GM21381 (cell line): ENCODE data around the gene FAM162A.
"Not testable (repeated sequence)": the region's sequence is repeated elsewhere in the genome, so short reads cannot be mapped to it uniquely, and the experiment has no call there.

Experiments
- ATAC-seq: cut with Tn5 transposase; IDR thresholded peaks from one replicate; pipeline ENCODE4 v1.9.1; 2021; ENCODE audit warnings: mild to moderate bottlenecking, moderate library complexity; ENCODE audit not compliant: unreplicated experiment

The FAM162A gene, protein sequence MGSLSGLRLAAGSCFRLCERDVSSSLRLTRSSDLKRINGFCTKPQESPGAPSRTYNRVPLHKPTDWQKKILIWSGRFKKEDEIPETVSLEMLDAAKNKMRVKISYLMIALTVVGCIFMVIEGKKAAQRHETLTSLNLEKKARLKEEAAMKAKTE

DNA sequence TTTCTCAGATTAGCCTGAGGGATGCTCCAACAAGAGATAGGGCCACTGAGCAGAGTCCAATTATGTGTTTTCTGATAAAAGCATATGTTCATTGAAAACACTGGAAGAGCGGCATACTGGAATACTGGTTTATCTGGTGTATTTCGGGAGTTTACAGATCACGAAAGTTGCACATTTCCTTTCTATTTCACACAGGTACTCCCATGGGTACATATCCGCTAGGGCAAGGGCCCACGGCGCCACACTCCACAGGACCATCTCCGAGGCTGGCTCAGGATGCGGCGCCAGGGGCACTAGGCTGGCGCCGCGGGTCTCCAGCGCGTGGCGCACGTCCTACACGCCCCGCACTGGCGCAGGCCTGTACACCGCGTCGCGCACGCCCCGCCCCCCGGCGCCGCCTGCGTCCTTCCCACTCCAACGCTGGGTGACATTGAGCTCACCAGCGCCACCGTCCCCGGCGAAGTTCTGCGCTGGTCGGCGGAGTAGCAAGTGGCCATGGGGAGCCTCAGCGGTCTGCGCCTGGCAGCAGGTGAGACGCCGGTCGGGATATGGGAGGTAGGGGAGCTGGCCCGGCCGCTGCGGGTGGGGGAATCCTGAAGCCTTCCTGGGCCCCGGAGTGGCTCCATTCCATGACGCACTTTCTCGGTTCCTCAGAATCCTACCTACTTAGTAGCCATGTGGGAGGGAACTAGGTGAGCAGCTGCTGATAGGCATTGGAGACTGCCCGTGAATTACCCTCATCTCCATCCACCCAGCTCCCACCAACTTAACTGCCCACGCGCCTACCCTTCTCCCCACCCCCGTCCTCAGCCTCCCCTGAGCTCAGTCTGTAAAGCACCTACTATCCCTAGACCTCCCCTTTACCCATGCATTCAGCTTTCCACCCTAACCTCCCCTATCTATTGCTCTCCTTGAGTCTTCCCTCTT, at the start of gene FAM162A:
Gene FAM162A, plus strand, starts transcription at position 412 of the 927 bp plus-strand sequence. Its CDS starts 84 bp downstream, at position 496.
- ATAC-seq: peak; percentile 91

DNA sequence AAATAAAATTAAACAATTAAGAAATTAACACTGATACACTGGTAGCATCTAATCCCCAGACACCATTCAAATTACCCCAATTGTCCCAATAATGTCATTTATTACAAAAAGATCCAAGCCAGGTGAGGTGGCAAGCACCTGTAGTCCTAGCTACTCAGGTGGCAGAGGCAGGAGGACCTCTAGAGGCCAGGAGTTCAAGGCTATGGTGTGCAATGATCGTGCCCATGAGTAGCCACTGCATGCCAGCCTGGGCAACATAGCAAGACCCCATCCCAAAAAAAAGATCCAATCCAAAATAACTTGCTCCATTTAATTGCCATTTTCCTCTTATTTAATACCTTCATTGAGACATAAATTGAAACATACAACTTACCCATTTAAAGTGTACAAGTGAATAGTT, 41.2 kb upstream of the FAM162A start:
- ATAC-seq: no peak

DNA sequence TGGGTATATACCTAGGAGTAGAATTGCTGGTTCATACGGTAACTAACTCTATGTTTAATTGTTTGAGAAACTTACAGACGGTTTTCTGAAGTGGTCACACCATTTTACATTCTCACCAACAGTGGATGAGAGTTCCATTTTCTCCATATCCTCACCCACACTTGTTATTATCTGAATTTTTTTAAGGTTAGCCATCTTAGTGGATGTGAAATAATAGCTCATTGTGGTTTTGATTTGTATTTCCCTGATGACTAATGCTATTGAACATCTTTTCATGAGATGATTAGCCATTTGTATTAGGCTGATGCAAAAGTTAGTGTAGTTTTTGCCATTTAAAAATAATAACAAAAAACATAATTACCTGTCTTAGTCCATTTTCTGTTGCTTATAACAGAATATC, 40.3 kb upstream of the FAM162A start:
- no peak for ATAC-seq

DNA sequence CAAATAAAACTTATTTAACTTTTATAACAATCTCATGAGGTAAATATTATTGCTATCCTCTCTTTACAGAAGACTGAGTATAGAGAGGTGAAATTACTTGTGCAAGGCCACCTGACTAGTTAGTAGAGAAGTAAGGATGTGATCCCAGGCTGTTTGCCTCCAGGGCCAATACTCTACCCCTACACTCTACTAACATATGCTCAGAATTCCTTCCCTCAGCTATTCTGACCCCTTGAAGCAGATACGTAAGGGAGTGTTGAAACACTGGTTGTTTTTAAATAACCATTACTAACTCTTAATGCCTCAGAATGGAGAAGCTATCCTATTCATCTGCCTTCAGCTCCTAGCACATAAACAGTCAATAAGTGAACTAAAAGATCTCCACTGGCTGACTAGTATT, 34.8 kb upstream of the FAM162A start:
- ATAC-seq: no peak

DNA sequence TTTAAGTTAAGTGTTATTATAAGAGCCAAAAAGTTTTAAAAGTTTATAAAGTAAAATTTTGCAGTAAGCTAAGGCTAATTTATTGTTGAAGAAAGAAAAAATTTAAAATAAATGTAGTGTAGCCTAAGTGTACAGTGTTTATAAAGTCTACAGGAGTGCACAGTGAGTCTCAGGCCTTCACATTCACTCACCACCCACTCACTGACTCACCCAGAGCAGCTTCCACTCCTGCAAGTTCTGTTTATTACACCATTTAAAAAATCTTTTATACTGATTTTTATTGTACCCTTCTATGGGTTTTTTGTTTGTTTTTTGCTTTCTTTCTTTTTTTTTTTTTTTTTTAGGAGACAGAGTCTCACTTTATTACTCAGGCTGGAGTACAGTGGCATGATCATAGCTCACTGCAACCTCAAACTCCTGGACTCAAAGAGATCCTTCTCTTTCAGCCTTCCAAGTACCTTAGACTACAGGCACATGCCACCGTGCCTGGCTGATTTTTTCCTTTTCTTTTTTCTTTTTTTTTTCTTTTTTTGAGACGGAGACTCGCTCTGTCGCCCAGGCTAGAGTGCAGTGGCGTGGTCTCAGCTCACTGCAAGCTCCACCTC, 33.1 kb upstream of the FAM162A start:
- ATAC-seq: no peak

DNA sequence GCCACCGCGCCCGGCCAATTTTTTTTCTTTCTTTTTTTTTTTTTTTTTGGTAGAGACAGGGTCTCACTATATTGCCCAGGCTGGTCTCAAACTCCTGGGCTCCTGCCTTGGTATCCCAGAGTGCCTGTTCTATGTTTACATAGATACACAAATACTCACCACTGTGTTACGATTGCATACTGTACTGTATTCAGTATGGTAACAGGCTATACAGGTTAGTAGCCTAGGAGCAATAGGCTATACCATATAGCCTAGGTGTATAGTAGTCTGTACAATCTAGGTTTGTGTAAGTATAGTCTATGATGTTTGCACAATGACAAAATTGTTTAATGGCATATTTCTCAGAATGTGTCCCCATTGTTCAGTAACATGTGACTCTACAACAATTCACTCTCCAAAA, 32.4 kb upstream of the FAM162A start:
- ATAC-seq: no peak

DNA sequence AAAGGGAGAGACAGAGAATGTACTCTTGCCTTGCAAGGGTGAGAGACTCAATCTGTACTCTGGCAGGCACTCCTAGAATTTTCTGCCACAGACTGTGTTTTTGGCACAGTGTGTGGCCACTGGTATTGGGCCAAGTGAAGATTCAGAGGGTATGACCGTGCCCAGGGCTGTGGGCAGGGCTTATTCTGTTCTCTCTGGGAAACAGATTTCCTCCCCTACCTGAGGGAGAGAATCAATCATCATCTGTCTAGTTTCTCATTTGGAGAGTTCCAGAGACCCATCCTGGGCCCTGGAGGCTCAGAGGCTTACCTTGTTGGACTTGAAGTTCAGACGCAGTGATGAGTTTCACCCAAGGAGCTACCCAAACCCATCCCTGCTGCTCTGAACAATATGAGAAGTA, 30.8 kb upstream of the FAM162A start:
- no peak for ATAC-seq

DNA sequence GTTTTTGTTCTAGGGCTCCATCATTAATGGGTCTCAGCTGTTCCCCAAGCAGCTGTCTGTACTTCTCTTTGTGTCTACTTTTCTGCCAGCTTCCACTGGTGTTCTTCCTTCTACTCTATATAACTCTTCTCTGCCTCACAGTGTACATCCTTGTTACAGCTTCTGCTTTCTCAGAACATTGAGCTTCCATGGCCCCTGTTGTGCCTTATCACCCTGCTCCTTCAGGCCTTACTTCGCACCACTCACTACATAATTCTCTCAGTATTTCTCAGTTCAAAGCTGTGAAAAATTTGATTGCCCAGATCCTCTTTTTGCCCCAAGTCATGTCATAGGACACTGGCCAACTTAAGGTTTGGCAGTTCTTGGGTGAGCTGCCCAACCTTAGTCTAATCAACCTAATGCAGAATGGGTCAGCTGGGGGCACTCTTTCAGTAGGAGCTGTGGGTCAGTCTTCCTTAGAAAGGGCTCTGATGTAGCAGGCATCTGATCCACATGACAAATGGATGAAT, 30.0 kb upstream of the FAM162A start:
- no peak for ATAC-seq

DNA sequence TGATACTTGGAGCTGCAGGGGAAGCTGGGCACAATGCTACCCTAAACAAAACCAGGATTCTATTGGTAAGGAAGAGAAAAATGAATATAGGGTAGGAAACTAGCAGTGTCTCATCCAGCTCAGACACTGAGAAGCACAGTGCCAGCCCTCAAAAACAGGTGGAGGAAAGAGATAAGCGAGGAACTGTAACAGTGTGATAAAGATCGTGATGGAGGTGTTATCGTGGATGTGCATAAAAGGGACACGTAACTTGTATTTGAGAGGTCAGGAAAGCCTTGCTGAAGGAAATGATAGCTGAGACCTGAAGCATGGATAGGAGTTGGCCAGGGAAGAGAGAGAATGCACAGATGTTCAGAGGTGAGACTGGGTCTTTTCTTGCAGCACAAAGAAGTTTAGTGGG, 28.4 kb upstream of the FAM162A start:
- ATAC-seq: no peak

DNA sequence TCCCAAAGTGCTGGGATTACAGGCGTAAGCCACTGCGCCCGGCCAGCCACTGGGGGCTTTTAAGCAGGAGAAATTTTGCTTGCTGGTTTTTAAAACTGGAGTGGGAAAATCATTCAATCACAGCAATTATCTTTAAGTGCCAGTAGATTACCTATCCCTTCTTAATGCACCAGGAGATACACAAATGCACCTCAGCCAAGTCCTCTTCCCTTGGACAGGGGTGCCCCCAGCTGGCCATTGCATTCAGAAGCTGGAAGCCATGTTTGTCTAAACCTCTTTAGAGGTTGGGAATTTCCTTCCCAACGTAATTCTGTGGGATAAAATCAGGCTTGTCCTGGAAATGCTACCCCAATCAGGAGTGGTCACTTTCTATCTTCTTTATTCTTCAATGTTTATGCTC, 27.6 kb upstream of the FAM162A start:
- ATAC-seq: no peak

DNA sequence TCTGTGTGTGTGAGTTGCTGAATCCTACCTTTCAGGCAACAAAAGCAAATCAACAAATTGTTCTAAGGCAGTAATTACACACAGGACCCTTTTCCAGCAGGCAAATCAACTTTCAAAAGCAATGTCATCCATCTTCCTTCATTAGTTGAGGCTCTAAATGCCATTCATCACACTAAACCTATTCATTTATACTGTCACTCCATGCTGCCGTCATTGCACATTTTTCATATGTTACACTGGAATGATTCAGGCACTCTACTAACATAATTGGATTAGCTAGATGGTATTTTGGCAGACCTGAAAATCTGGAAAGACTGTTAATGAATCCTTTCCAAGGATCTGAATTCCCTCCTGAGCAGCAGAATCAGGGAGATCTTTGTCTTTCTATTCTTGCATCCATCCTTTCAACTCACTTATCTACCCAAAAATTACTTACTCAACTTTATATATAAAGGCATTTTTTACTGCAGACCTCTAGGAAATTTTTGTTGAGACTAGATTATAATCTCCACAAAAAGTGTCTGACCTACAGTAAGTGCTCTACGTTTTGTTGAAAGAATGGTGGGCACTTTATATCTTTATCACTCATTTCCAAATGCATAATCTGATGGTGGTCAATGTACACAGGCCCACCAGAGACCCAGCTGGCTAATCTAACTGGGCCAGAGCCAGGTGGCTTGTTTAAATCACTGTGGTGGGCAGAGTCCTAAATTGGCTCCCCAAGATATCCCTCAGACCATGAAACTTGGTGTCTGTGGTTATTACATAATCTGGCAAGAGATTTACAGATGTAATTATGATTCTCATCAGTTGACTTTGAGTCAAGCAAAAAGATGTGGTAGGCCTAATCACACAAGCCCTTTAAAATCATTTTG, 25.9 kb upstream of the FAM162A start:
- ATAC-seq: no peak

DNA sequence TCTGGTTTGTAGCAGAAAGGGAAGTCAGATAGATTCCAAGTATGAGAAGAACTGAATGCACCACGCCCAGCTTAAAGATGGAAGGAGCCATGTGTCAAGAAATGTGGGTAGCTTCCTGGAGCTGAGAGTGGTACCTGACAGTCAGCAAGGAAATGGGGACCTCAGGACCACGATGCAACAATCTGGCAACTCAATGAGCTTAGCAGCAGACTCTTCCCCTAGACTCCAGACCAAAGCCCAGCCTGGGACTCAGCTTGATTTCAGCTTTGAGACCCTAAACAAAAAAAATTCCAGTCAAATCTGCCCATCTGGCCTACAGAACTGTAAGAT, 25.3 kb upstream of the FAM162A start:
- ATAC-seq: no peak

DNA sequence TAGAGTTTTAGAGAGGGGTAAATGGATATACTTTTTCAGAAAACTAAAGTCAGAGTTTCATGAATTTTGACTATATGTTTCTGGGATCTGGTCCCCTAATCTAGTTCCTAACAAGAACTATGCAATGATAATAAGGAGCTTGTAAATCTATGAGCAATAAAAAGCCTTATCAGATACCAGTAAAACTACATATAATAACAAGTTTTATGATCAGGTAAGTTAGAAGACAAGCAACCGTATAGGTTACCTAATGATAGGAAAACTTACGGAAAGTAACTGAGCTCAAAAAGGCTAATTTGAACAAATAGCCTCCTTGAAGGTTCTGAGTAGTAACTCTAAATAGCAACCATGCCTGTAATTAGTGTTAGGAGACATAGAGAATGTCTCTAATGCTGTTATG, 22.0 kb upstream of the FAM162A start:
- no peak for ATAC-seq

DNA sequence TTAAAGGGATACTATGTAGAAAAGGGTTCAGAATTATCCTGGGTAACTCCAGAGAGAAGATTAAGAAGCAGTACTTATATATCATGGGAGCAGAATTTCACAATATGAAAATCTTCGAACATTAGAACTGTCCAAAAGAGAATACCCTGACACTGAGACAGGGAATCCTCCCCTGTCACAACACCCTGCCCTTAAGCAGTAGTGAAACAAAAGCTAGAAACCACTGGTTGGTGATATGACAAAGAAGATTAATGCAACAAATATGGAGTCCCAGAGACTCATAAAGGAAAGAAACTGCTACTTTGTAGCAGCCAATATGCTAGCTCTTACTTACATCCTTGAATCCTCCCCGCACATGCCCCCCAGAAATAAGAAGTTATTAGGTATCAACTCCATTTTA, 19.5 kb upstream of the FAM162A start:
- ATAC-seq: no peak

DNA sequence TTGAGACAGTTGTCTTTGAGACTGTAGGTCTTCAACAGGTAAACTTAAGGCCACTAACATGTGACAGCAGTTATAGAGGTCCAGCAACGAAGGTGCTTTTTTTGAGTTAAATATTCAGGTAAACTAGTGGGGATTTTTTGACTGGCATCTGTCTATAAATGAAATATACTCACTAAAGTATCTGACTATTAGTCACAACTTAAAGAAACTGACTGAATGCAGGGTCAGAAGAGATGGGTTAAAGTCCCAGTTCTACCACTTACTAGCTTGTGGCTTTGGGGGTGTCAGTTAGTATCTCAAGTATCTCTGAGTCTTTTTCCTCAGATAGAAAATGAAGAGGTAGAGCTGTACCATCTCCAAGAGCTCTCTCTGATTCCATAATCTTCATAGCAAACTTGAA, 18.9 kb upstream of the FAM162A start:
- no peak for ATAC-seq

DNA sequence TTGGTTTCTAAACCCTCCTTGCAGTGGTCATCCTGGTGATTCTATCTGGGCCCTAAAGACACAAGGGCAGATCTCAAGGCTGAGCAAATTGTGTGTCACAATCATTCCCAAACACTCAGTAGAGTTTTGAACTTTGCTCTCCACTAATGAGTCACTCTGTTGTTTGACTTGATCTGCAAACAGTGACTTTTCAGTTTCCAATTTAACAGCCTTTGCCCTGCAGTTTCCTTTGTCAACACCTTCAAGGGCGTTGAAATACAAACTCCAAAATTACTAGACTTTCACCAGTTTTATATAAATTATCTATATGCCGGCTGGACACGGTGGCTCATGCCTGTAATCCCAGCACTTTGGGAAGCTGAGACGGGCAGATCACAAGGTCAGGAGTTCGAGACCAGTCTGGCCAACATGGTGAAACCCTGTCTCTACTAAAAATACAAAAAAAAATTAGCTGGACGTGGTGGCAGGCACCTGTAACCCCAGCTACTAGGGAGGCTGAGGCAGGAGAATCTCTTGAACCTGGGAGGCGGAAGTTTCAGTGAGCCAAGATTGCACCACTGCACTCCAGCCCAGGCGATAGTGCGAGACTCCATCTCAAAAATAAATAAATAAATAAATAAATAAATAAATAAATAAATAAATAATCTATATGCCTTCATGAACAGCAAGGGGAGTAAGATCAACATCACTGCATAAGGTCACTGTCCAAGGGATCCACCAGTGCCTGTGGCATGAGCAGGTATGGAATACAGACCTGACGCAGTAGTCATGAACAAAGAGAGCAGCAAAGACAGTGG, 18.2 kb upstream of the FAM162A start:
- not testable (repeated sequence) for ATAC-seq

DNA sequence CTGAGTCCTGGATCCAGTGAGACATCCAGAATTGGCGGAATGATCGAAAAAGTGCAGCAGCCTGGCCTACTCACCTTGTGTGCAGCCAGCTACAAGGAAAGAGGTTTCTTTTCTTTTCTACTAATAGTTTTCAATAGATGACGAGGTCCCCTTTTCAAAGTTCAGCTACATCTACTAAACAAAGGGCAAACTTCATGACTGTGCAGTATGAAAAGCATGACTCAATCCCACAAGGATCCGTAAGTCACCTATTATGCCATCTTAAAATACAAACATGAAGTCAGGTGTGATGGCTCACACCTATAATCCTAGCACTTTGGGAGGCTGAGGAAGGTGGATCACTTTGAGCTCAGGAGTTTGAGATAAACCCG, 17.6 kb upstream of the FAM162A start:
- ATAC-seq: no peak

DNA sequence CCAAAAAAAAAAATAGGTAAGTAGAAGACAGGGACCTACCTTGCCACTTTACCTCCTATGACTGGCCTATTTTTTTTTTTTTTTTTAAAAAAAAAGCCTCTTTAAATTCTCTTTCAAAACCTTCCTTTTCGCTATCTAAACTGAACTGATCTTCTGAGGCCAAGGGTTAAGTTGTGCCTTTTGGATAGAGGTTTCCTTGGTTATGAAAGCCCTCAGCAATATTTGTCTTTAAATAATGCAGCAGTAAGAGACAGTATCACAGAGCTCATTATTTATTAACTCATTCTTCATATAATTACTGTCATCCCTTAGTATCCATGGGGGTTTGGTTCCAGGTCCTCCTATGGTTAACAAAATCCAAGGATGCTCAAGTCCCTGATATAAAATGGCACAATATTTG, 9.9 kb upstream of the FAM162A start:
- ATAC-seq: no peak

DNA sequence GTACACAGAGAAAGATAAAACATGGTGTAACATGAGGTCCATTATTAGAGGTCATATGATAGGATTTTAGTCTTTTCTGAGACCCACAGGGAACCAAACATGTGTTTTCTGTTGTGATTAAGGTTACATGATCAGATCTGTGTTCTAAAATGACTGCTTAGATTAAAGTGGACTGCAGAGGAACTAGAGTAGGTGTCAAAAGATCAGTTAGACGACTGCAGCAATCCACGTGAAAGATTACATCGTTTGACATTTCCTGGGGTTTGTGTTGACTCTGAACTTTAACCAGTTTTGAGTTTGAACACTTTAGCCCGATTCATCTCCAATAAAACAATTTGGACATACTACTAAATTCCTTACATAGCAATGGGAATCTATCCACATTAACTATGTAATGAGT, 6.0 kb upstream of the FAM162A start:
- ATAC-seq: no peak
